SHP77 treated with DMSO at 0.1 percent for 48 hours (cell line): ENCODE data around the gene UBXN4.
"Not testable (repeated sequence)": the region's sequence is repeated elsewhere in the genome, so short reads cannot be mapped to it uniquely, and the experiment has no call there.

ENCODE experiments used
- DNase-seq: peaks from one replicate; lab custom pipeline; 2025; lab: John Stamatoyannopoulos, UW

The UBXN4 gene, protein sequence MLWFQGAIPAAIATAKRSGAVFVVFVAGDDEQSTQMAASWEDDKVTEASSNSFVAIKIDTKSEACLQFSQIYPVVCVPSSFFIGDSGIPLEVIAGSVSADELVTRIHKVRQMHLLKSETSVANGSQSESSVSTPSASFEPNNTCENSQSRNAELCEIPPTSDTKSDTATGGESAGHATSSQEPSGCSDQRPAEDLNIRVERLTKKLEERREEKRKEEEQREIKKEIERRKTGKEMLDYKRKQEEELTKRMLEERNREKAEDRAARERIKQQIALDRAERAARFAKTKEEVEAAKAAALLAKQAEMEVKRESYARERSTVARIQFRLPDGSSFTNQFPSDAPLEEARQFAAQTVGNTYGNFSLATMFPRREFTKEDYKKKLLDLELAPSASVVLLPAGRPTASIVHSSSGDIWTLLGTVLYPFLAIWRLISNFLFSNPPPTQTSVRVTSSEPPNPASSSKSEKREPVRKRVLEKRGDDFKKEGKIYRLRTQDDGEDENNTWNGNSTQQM

DNA sequence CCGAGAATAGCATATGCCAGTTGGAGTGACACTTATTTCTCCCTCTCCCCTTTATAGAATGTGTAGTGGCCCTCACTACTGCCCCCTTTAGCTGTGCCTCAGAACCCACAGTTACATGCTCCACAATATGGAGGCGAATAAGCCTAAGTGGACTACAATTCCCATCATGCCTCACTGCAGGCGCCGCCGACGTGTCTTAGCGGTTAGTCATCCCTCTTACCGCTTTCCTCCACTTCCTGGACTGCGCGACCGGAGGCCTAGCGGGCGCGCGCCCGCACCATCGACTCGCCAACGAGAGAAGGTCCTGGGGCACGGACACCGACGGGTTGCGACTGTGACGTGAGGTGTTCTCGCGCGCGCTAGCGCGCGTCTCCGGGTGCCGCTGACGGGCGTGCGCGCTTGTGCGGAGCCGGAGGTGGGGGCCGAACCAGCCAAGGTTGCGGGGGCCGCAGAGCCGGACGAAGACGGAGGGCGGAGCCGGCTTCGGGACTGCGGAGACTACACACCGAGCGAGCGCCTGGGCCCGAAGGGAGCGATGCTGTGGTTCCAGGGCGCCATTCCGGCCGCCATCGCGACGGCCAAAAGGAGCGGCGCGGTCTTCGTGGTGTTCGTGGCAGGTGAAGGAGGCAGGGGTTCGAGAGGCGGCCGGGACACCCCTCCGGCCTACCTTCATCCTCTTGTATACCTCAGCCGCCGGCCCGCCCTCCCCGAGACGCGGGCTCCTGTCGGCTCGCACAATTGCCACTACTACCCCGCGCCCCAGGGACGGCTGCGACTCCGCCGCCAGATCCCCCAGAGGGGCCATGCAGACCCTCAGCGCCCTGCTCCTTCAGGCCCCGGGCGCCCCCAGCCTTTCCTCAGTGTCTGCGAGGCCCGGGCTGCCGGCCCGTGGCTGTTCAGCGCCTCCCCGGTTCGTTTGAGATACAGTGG lies at the start of gene UBXN4:
Gene UBXN4 (plus strand): TSS at position 461 of the 930 bp plus-strand sequence. CDS start 75 bp downstream, at position 536.
- peak; percentile 90 for DNase-seq

DNA sequence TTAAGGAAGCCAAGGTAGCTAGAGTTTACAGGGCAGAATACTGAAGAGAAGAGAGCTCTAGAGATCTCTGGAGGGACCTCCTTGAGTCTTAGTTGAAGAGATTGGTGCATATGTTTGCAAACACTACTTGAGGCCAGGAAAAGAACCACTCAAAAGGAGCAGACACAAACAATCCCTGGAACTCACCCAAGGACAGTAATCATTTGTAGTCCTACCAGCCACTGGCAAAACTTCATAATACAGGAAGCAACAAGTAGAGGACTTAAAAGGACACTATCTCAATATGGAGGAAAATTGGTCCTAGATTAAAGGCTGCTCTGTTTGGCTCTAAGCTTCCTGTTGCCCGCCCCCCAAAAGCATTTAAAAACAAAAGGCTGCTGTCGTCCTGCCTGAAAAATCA lies 46.9 kb upstream of the UBXN4 start:
- DNase-seq = no peak

DNA sequence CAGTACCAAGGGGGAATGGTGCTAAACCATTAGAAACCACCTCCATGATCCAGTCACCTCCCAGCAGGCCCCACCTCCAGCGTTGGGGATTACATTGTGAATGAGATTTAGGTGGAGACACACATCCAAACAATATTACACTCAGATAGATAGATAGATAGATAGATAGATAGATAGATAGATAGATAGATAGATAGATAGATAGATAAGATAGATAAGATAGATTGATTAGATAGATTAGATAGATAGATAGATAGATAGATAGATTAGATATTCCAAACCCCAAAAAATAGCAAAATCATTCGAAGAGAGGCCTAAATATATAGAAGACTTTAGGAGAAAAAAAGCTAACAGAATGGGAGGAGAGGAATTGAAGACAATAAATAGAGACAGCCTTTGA lies 42.8 kb upstream of the UBXN4 start:
- DNase-seq = no peak

DNA sequence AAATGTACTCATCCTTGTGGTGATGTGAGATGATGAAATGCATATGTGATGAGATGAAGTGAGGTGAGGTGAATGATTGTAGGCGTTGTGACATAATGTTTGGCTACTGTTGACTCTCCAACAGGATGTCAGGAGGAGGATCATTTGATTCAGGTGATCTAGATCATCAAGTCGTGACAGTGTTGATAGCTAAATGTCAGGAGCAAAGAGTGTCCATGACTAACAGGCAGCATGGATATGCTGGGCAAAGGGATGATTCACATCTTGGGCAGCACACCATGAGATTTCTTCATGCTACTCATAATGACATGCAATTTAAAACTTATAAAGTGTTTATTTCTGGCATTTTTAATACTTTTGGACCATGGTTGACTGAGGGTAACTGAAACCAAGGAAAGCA lies 40.2 kb upstream of the UBXN4 start:
- DNase-seq = no peak

DNA sequence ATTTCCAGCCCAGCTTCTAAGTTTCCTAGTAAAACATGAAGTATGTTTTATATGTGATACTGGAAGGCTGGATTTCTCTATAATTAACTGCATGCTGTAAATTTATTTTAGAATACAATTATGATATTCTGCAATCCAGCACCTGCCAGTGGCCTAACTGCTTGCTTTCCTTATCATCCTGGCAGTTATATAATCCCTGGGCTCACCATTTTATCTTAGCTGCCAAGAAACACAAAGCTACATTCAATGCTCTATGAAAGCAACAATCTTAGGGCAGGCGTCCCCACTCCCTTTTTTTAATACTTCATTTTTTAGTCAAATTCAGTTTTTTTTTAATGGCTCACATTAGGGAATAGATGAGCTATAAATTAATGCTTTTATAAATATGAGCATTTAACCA lies 38.4 kb upstream of the UBXN4 start:
- DNase-seq = no peak

DNA sequence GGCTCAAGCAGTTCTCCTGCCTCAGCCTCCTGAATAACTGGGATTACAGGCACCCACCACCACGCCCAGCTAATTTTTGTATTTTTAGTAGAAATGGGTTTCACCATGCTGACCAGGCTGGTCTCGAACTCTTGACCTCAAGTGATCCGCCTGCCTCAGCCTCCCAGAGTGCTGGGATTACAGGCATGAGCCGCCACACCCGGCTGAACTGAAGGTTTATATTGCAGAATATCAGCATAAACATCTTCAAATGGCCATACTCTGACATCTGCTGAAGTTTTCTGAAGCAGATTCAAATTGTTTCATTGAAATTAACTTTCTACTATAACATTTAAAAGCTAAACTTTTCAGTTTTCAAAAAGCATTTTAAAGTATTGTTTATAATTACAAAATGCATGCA lies 37.6 kb upstream of the UBXN4 start:
- not testable (repeated sequence) for DNase-seq

DNA sequence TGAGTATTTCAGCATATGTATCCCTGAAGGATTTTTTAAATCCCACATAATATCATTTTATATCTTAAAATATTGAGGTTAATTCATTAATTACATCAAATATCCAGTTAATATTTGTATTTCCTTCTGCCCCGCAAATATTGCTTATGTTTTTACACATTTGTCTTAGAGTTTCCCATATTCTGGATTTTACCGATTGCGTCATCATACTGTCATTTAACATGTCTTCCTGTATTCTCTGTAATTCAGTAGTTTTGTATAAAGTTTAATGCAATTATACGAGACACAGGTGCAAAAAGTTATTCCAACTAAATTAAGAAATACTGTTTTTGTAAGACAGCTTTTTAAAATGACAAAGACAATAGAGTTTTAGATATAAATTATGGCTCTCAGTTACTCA lies 33.5 kb upstream of the UBXN4 start:
- no peak for DNase-seq

DNA sequence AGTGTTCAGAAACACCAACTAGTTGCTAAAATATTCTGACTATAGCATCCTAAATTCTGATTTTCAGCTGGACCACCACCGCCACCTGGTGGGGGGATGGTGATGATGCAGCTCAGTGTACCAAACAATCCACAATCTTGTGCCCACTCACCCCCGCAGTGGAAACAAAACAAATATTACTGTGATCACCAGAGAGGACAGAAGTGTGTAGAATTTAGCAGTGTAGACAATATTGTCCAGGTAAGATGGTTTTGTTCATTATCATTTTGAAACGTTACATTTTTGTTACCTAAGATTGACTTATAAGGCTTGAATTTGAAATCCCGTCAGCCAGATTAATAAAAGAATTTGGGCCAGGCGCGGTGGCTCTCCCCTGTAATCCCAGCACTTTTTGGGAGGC lies 31.7 kb upstream of the UBXN4 start:
- no peak for DNase-seq

DNA sequence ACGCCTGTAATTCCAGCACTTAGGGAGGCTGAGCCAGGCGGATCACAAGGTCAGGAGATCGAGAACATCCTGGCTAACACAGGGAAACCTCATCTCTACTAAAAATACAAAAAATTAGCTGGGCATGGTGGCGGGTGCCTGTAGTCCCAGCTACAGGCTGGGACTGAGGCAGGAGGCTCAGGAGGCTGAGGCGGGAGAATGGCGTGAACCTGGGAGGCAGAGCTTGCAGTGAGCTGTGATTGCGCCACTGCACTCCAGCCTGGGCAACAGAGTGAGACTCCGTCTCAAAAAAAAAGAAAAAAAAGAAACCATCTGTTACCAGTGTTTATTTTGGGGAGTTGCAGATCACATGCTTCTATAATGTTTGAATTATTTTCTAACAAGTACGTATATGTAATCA lies 26.6 kb upstream of the UBXN4 start:
- DNase-seq = not testable (repeated sequence)

DNA sequence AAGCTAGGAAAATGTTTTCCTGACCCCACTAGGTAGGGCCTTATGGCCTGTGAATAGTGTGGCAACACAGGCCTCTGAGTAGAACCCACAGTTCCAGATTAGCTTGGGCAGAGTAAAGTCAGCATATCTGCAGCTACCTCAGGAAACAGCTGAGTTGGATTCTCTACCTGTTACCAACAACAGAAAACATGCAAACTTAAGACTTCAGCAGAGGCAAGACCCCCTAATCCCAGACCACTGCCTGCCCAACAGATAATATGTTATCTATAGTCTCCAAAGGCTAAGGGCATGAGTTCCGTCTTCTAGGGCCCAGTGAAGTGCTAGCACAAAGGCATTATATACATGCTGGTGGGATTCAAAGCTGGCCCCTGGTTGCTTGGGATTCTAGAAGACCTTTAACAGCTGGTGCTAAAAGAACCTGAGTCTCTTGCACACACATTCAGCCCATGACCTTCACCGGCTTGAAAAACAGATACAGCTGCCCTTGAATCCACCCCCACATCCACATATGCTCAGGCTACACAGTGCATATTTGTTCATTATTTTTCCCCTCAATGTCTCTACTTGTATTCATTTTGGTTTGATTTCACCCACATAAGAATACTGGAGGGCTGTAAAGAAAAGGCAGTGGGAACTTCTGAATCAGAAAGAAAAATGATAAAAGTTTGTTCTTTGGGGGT lies 13.5 kb upstream of the UBXN4 start:
- DNase-seq = no peak

DNA sequence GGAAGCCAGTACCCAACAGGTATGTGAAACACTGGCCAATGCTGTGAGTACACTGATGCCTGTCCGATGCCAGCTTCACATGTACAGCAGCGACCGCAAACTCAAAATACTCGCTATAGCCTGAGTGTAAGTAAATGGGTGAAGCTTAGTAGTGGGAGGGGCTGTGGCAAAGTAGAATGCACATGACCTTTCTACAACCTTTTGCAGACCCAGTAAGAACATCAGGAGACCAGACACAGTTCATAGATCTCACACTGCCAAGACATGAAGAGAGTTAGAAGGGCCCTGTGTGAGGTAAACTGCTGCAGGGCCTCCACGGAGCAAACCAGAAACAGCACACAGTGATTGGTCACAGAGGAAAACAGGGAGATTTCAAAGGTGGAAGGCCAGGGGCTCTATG lies 9.1 kb upstream of the UBXN4 start:
- DNase-seq = no peak

DNA sequence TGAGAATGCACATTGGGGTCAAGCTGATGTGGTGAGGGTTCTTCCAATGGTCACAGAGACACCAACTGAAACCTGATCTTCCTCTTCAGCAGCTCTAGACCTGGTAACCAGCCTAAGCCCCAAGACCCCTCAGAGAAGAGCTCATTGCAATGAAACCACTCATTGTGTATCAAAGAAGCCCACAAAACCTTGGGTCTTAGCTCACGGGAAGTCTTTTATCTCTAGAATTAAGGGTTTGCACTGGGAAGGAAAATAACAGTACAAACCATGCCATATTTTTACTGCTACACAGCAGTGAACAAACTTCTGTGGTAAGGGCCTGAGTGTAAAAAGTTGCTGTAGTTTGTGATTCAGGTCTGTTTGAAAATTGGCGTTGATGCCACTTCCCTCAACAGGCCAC lies 8.6 kb upstream of the UBXN4 start:
- DNase-seq = no peak

DNA sequence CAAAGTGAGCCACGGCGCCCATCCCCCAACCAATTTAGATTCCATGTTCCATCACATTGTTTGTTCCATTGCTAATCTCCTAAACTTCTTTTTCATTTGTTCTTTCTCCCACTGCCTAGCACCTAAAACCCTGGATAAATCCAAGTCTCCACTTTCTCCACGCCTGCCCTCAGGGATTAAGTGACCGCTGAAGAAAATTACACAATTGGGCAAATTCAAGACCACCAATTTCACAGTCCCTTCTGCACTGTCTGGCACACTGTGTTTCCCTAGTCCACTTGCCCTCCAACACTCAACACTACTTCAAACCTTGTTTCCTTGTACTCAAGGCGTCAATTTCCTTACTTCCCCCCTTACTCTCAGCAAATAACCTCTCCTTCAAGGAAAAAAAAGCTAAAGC lies 5.1 kb upstream of the UBXN4 start:
- no peak for DNase-seq

DNA sequence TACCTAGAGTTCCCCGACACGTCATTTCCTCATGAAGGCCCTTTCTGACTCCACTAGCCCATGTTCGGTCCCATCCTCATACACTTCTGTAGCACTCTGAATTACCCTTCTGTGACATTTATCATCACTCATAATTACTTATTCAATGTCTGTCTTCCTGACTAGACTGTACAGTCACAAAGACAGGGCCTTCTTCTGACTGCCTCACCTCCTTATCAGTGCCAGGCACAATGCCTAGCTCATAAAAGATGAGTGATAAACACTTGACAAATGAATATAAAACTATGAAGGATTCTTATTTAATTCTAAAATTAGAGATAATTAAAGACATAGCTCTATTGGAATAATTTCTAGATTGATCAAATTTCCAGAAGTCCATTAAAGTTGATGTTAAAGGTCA lies 1.4 kb upstream of the UBXN4 start:
- DNase-seq = no peak

DNA sequence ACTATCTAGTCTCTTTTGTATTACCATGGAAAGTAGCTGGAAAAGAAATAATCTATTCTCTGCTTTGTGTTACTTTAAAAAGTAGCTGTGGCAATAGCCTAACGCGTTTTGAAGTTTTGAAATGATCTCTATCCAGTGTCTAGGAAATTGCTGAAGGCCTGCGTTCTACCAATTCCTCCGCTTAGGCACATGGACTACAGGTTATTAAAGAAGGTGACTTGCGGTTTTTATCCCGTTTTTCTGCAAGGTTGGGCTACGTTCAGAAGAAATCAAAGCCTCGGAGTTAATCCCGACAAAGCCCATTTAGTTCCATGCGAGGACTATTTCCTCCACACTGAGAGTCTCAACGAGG lies 636 bp upstream of the UBXN4 start:
- DNase-seq = no peak

DNA sequence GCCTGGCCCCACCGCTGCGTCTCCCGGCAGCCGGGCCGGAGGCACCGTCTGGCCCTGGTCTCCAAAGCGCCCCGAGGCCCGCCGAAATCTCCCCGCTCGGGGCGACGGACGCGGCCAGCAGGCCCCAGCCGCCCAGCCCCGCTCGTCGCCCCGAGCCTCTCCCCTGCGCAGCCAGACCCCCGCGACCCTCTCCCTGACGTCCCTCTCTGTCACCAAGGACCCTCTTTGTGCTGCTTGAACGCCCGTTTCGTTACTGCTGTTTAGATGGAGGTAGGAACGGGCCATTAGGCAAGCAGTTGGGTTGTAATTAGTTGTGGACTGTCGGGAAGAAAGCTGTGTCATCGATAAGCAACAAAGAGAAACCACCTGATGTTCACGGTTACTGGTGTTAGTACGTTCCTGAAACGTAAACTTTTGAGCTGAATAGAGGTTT lies 686 bp downstream of the UBXN4 start:
- no peak for DNase-seq

DNA sequence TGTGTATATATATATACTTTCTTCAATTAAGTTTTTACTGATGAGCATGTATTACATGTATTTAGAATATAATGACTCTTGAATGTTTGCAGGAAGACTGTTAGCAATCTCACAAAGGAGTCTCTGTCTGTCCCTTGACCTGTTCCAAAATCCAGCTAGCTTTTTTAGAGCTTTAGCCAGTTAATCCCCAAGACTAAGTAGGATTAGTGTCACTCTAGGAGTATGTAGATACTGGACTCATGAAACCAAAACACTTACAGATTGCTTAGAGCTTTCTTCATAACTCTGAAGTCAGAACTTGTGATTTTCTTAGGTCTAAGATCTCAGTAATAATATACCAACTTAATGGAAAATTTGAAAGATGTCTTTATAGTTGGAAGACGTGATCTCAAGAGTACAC lies 2.2 kb downstream of the UBXN4 start:
- DNase-seq = no peak

DNA sequence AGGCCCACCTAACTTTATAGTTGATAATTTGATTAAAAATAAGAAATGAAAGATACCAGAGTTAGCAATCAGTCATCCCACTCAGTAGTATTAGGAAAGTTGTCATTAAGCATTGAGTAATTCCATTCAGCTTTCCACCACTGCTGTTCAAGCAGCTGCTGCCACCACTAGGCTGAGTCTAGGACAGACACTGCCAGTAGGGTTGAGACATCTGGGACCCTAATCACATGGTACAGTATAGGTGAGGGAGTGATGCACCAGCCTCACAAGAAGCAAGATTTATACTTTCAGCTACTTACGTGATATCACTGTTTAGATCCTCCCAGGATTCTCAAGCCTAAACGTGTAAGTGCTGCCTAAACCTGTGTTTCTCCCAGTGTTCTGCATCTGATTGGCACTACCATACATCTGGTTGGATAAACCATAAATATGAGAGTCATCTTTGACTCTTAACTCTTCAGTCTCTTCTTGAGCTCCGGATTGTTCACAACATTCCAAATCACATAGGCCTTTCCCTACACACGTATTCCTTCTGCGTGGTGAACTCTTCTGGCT lies 3.2 kb downstream of the UBXN4 start:
- no peak for DNase-seq

DNA sequence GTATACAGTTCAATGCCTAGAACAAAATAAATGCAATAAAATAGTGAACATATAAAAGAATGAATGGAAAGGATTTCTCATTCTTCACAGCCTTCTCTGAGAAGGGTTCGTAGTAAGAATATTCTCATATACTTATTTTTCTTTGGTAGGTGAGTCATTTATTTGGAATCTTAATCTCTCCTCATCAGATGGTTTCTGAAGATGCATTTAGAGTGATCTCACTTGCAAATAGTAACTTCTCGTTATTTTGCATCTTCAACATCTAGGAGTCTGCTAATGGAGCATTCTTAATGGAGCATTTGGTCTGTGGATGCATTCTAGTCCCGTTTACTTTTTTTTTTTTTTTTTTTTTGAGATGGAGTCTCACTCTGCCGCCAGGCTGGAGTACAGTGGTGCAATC lies 3.9 kb downstream of the UBXN4 start:
- no peak for DNase-seq

DNA sequence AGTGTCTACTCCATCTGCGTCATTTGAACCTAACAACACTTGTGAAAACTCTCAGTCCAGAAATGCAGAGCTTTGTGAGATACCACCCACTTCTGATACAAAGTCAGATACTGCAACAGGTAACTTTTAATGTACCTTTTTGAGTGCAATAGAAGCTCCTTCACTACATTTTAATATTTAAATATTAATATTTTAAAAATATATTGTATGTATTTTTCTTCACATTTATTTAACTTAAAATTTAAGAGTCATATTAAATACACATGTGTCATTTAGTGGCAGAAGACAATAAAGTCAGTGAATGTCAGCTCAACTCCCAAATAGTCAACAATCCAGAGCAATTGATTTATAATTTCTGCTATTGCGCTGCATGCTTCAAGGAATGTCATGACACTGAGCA lies 13.9 kb downstream of the UBXN4 start:
- DNase-seq = no peak

DNA sequence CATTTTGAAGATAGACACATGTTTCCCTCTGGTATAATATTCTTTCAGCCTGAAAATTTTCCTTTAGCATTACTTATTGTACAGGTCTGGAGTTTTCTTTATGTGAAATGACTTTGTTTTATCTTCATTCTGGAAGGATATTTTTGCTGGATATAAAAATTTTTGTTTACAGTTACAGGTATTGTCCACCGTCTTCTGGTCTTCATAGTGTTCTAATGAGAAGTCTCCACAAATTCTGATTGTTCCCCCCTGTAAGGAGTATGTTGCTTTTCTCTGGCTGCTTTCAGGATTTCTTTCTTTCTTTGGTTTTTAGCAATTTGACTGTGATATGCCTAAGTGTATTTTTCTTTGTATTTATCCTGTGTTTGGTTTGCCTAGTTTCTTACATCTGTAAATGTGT lies 15.0 kb downstream of the UBXN4 start:
- no peak for DNase-seq

DNA sequence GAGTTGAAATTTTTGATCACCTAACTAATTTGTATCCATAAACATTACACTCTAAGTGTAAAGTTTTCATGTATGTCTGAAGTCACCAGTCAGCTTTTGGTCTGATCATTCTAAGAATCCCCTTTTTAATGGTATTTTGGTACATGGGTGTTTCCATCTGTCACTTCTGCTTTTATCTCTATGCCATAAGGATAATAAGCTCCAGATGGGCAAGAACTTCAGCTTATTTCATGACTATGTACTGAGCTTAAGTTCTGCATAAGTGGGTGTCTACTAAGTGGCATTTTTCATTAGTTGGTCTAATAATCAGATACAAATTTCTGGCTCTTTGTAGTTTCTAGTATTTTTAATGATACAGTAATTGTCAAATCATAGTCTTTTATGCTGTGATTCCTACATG lies 20.4 kb downstream of the UBXN4 start:
- no peak for DNase-seq
